HG02870 (cell line): ENCODE data around the gene FARSA.
"Not testable (repeated sequence)": the region's sequence is repeated elsewhere in the genome, so short reads cannot be mapped to it uniquely, and the experiment has no call there.

Experiments
- ATAC-seq: cut with Tn5 transposase; IDR thresholded peaks from one replicate; pipeline ENCODE4 v1.9.1; 2021; ENCODE audit warnings: mild to moderate bottlenecking, moderate library complexity; ENCODE audit not compliant: unreplicated experiment

FARSA gene

GRCh38 chr19:12954612-12954962 lies 21.1 kb upstream of the FARSA start:
- ATAC-seq = no peak

- ATAC-seq = no peak
These were observed 20.5 kb upstream of the FARSA start for GRCh38 chr19:12953799-12954611.

- no peak for ATAC-seq
These were observed 19.8 kb upstream of the FARSA start for GRCh38 chr19:12953138-12953798.

- ATAC-seq = no peak
These were observed 19.1 kb upstream of the FARSA start for GRCh38 chr19:12952488-12953137.

GRCh38 chr19:12952050-12952449 lies 18.5 kb upstream of the FARSA start:
- not testable (repeated sequence) for ATAC-seq

GRCh38 chr19:12949363-12950283 lies 16.1 kb upstream of the FARSA start:
- ATAC-seq = no peak

- no peak for ATAC-seq
These were observed 15.3 kb upstream of the FARSA start for GRCh38 chr19:12948612-12949362.

- no peak for ATAC-seq
These were observed 14.4 kb upstream of the FARSA start for GRCh38 chr19:12947702-12948611.

- no peak for ATAC-seq
These were observed 13.4 kb upstream of the FARSA start for GRCh38 chr19:12946731-12947496.

GRCh38 chr19:12946092-12946721 lies 12.7 kb upstream of the FARSA start:
- ATAC-seq = peak; percentile 25

GRCh38 chr19:12945479-12946091 lies 12.1 kb upstream of the FARSA start, which contains the start of gene RAD23A:
Gene RAD23A, plus strand, starts transcription at chr19:12945862. Its CDS starts 87 bp downstream, at chr19:12945949.
- peak; percentile 73 for ATAC-seq

GRCh38 chr19:12944104-12944674 lies 10.7 kb upstream of the FARSA start:
- ATAC-seq = no peak

- ATAC-seq = no peak
These were observed 10.0 kb upstream of the FARSA start for GRCh38 chr19:12943437-12944044.

GRCh38 chr19:12940897-12941296 lies 7.4 kb upstream of the FARSA start:
- ATAC-seq = no peak

GRCh38 chr19:12939975-12940423 lies 6.5 kb upstream of the FARSA start:
- ATAC-seq = no peak

GRCh38 chr19:12938779-12939601 lies 5.5 kb upstream of the FARSA start:
- peak; percentile 1 for ATAC-seq
